ENCODE results near the gene PEAR1.

DNA sequence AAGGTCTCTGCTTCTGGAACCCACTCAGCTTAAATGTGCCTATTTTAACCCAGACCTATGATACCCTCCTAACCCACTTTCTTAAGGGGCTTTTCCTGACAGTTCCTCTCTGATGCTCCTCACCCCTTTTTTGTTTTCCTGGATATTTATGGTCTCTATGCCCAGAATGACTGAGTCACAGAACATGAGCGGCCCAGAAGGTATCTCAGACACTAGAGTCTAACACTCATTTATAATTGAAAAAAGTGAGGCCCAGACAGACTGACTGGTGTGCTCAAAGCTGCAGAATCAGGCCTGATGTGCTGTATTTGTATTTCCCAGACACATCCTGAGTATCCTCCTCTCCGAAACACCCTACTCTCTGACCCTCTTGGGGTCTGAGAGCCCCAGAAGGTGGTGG, 70.9 kb downstream of the PEAR1 start:
- TF ChIP-seq, protein P1, sequence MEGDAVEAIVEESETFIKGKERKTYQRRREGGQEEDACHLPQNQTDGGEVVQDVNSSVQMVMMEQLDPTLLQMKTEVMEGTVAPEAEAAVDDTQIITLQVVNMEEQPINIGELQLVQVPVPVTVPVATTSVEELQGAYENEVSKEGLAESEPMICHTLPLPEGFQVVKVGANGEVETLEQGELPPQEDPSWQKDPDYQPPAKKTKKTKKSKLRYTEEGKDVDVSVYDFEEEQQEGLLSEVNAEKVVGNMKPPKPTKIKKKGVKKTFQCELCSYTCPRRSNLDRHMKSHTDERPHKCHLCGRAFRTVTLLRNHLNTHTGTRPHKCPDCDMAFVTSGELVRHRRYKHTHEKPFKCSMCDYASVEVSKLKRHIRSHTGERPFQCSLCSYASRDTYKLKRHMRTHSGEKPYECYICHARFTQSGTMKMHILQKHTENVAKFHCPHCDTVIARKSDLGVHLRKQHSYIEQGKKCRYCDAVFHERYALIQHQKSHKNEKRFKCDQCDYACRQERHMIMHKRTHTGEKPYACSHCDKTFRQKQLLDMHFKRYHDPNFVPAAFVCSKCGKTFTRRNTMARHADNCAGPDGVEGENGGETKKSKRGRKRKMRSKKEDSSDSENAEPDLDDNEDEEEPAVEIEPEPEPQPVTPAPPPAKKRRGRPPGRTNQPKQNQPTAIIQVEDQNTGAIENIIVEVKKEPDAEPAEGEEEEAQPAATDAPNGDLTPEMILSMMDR (IDR thresholded peaks at IDR 0.05) = no peak
- no peak for TF ChIP-seq EP300 (IDR thresholded peaks at IDR 0.05)
- no peak for TF ChIP-seq POLR2A (IDR thresholded peaks at IDR 0.05)

All from ovary (tissue), 3 donors.